Right lobe of liver (tissue), 6 donors: Measurements from ENCODE around the gene C1orf105. TPM values are rescaled to one million over a fixed set of nuclear protein-coding genes. Genes with fewer than 3 reads are reported as not detected.

Experiments used
- ATAC-seq, 4 donors: fragments of 200-7000 bp; cut with Tn5 transposase; one replicate each; pipeline ENCODE4 v1.9.1; 2020; ENCODE audit warnings: mild to moderate bottlenecking in 4 of 4, moderate library complexity in 4 of 4
- DNase-seq, 3 donors: peaks; one replicate each; pipeline ENCODE4 v3.0.0-alpha.2; 2020
- H3K27ac ChIP-seq, 3 donors: fragments of 200-600 bp; one replicate each; pipeline ENCODE4 v1.8.0; 2022
- H3K27me3 ChIP-seq, 2 donors: fragments of 200-600 bp; one replicate each; pipeline ENCODE4 v1.8.0; 2022
- H3K36me3 ChIP-seq, 4 donors: fragments of 200-600 bp; sonication (generic) in 1 of 4; one replicate each; pipeline versions ENCODE4 v1.5.1 to v1.8.0; 2017 to 2022; ENCODE audit warnings: control low read depth in 1 of 4
- H3K4me1 ChIP-seq, 4 donors: fragments of 200-600 bp; sonication (generic) in 1 of 4; one replicate each; pipeline versions ENCODE4 v1.5.1 to v1.8.0; 2017 to 2022; ENCODE audit warnings: control low read depth in 1 of 4
- H3K4me3 ChIP-seq, 3 donors: fragments of 200-600 bp; one replicate each; pipeline ENCODE4 v1.8.0; 2022
- H3K9me3 ChIP-seq, 4 donors: fragments of 200-600 bp; sonication (generic) in 1 of 4; one replicate each; pipeline versions ENCODE4 v1.5.1 to v1.8.0; 2017 to 2022; ENCODE audit warnings: control low read depth in 1 of 4
- POLR2A ChIP-seq: fragments of 450-650 bp; IDR thresholded peaks from one replicate; pipeline ENCODE4 v1.6.1; 2017; ENCODE audit warnings: antibody characterized with exemption, mild to moderate bottlenecking
- WGBS: methylation state at CpG from one replicate; pipeline ENCODE4 v1.1.6; 2018; ENCODE audit warnings: low coverage, low lambda C conversion rate; ENCODE audit not compliant: insufficient coverage; ENCODE audit errors: missing lambda C conversion rate; 5-methylcytosine and 5-hydroxymethylcytosine counted together
- intact Hi-C, 2 donors: fragments of 100-400 bp; cut with DNase I; formaldehyde crosslinking; loops; one replicate each; pipeline versions ENCODE4 v1.11.2 to v1.14.1; 2022
- total RNA-seq, 6 experiments: library from RNA; depleted of rRNA in 2 of 6; stranded (reverse); fragments of >200 nt in 2 of 6; fragmentation: NEBNext Ultra II Directional in 3 of 6; extraction: Animal tissue kit (Norgen Biotek cat#: 25700) in 3 of 6; gene quantifications; one replicate each; pipeline versions ENCODE4 v1.1.0 to v1.2.4, GENCODE V29; 2016 to 2023
- TF ChIP-seq, protein P1 (sequence below), 4 donors: fragments of 200-600 bp in 3 of 4; fragments of 450-650 bp in 1 of 4; IDR thresholded peaks; one replicate each; pipeline versions ENCODE4 v1.5.1 to v1.8.0; 2016 to 2022; ENCODE audit warnings: antibody characterized with exemption in 4 of 4, mild to moderate bottlenecking in 2 of 4
- donor health status: DM: no; HTN: yes; CAD: no.
- donor health status: DM: no; HTN: no; CAD: no.
- donor health status: DM: no; HTN: no; CAD: no.
- donor health status: DM: no; HTN: yes; CAD: no.
- donor health status: DM: no; HTN: yes; CAD: no.

Gene C1orf105
- total RNA-seq, 6 experiments from 2014 or later, result 0.24 to 1.3 (median 0.46) TPM; not detected in 2

- DNase-seq, result no peak
Observed at GRCh38 chr1:172466795-172467407, 46.4 kb downstream of the C1orf105 start.

GRCh38 chr1:172467446-172467845 is 47.0 kb downstream of the C1orf105 start:
- H3K4me1 ChIP-seq, result peaks cover 0 to 19% (median 0%) of the 10 kb centered on the region in 4 donors
- DNase-seq (no peak), ATAC-seq (peak; percentile 20 to 74 (median 70))
- H3K27ac ChIP-seq, result no peak overlapping the region
- intact Hi-C loops, result no loop called here
- TF ChIP-seq, protein P1, sequence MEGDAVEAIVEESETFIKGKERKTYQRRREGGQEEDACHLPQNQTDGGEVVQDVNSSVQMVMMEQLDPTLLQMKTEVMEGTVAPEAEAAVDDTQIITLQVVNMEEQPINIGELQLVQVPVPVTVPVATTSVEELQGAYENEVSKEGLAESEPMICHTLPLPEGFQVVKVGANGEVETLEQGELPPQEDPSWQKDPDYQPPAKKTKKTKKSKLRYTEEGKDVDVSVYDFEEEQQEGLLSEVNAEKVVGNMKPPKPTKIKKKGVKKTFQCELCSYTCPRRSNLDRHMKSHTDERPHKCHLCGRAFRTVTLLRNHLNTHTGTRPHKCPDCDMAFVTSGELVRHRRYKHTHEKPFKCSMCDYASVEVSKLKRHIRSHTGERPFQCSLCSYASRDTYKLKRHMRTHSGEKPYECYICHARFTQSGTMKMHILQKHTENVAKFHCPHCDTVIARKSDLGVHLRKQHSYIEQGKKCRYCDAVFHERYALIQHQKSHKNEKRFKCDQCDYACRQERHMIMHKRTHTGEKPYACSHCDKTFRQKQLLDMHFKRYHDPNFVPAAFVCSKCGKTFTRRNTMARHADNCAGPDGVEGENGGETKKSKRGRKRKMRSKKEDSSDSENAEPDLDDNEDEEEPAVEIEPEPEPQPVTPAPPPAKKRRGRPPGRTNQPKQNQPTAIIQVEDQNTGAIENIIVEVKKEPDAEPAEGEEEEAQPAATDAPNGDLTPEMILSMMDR (IDR thresholded peaks at IDR 0.05), result no peak
- TF ChIP-seq POLR2A, result no peak
- no peak overlapping the region for H3K4me3 ChIP-seq
- H3K9me3 ChIP-seq, result no peaks in the 10 kb centered on the region
- 35% methylated on average over 3 of the region's 3 CpGs for WGBS
- no peaks in the 10 kb centered on the region for H3K36me3 ChIP-seq
- H3K27me3 ChIP-seq, result no peaks in the 10 kb centered on the region

More at GRCh38 chr1:172466795-172467407, 46.4 kb downstream of the C1orf105 start:
- ATAC-seq, result peak in 2 of 4 donors; percentile 48 to 83
- no peak overlapping the region for H3K27ac ChIP-seq
- WGBS, result no CpG with 5 or more reads among the region's 3 CpGs
- no peaks in the 10 kb centered on the region for H3K9me3 ChIP-seq
- H3K36me3 ChIP-seq, result no peaks in the 10 kb centered on the region
- intact Hi-C loops, result no loop called here
- TF ChIP-seq, protein P1 (IDR thresholded peaks at IDR 0.05), result no peak
- TF ChIP-seq POLR2A, result no peak
- peaks cover 0 to 19% (median 0%) of the 10 kb centered on the region in 4 donors for H3K4me1 ChIP-seq
- no peak overlapping the region for H3K4me3 ChIP-seq
- H3K27me3 ChIP-seq, result no peaks in the 10 kb centered on the region

GRCh38 chr1:172468296-172468695 is 47.8 kb downstream of the C1orf105 start:
- H3K27me3 ChIP-seq, result no peaks in the 10 kb centered on the region
- H3K9me3 ChIP-seq, result no peaks in the 10 kb centered on the region
- TF ChIP-seq, protein P1 (IDR thresholded peaks at IDR 0.05), result no peak
- no peak for TF ChIP-seq POLR2A
- no peak for ATAC-seq
- peaks cover 0 to 19% (median 0%) of the 10 kb centered on the region in 4 donors for H3K4me1 ChIP-seq
- WGBS, result 86% methylated on average over 4 of the region's 5 CpGs
- intact Hi-C loops, result no loop called here
- H3K4me3 ChIP-seq, result no peak overlapping the region
- DNase-seq, result no peak
- H3K36me3 ChIP-seq, result no peaks in the 10 kb centered on the region
- H3K27ac ChIP-seq, result no peak overlapping the region

- peak in 2 of 4 donors; percentile 45 to 57 for ATAC-seq
- peaks cover 0 to 28% (median 0%) of the 10 kb centered on the region in 4 donors for H3K4me1 ChIP-seq
- H3K9me3 ChIP-seq, result no peaks in the 10 kb centered on the region
- H3K27me3 ChIP-seq, result no peaks in the 10 kb centered on the region
- peak overlapping the region in 1 of 3 donors; percentile 31 for H3K27ac ChIP-seq
- 17% methylated on average over 3 of the region's 3 CpGs for WGBS
- H3K4me3 ChIP-seq, result no peak overlapping the region
- H3K36me3 ChIP-seq, result no peaks in the 10 kb centered on the region
- no peak for DNase-seq
- no peak for TF ChIP-seq POLR2A
- TF ChIP-seq, protein P1 (IDR thresholded peaks at IDR 0.05), result no peak
- intact Hi-C loops, result no loop called here
Observed at GRCh38 chr1:172469717-172470116, 49.2 kb downstream of the C1orf105 start.
